GM12872 (cell line): ENCODE measurements around the gene ADGRB2.

ENCODE experiments used
- CTCF ChIP-seq: IDR thresholded peaks from 3 replicates; pipeline ENCODE4 v1.5.1; 2011; ENCODE audit warnings: low read depth, mild to moderate bottlenecking, low read length, moderate library complexity; ENCODE audit not compliant: insufficient read depth

Gene ADGRB2

GRCh38 chr1:31681415-31681814 lies 82.7 kb downstream of the ADGRB2 start:
- no peak for TF ChIP-seq CTCF

- no peak for TF ChIP-seq CTCF
Measured at GRCh38 chr1:31679676-31680230, 84.4 kb downstream of the ADGRB2 start.

- no peak for TF ChIP-seq CTCF
Measured at GRCh38 chr1:31679091-31679490, 85.0 kb downstream of the ADGRB2 start.

GRCh38 chr1:31678681-31679080 lies 85.5 kb downstream of the ADGRB2 start:
- TF ChIP-seq CTCF: no peak

- no peak for TF ChIP-seq CTCF
Measured at GRCh38 chr1:31677949-31678348, 86.2 kb downstream of the ADGRB2 start.

GRCh38 chr1:31677401-31677800 lies 86.7 kb downstream of the ADGRB2 start:
- TF ChIP-seq CTCF: no peak
